Chondrocyte (in vitro differentiated cells): ENCODE measurements around the gene UBA52. TPM values are rescaled to one million over a fixed set of nuclear protein-coding genes. Genes with fewer than 3 reads are reported as not detected.

Source experiments
- DNase-seq: peaks from one replicate; pipeline ENCODE4 v3.0.0; 2021; ENCODE audit warnings: mixed read lengths, low spot score
- H3K27ac Mint-ChIP-seq: one replicate; pipeline ENCODE4 v1.8.0; 2021; ENCODE audit warnings: mild to moderate bottlenecking, moderate library complexity, mixed read lengths; ENCODE audit not compliant: unreplicated experiment
- H3K27me3 Mint-ChIP-seq: 2 replicates; pipeline ENCODE4 v1.8.0; 2021; ENCODE audit warnings: low read depth, mixed read lengths
- H3K36me3 Mint-ChIP-seq: 2 replicates; pipeline ENCODE4 v1.8.0; 2021; ENCODE audit warnings: low read depth, mixed read lengths
- H3K4me1 Mint-ChIP-seq: 2 replicates; pipeline ENCODE4 v1.8.0; 2021; ENCODE audit warnings: low read depth, mild to moderate bottlenecking, mixed read lengths
- H3K4me3 Mint-ChIP-seq: one replicate; pipeline ENCODE4 v1.8.0; 2021; ENCODE audit warnings: mild to moderate bottlenecking, moderate library complexity, mixed read lengths; ENCODE audit not compliant: unreplicated experiment
- H3K9me3 Mint-ChIP-seq: 2 replicates; pipeline ENCODE4 v1.8.0; 2021; ENCODE audit warnings: low read depth, mixed read lengths
- CTCF ChIP-seq: fragments of 200-600 bp; sonication (generic); IDR thresholded peaks from 2 replicates; pipeline ENCODE4 v1.5.0; 2021; ENCODE audit warnings: antibody characterized with exemption, mild to moderate bottlenecking, moderate library complexity
- total RNA-seq: library from RNA; stranded (reverse); gene quantifications from 3 replicates; pipeline ENCODE4 v1.2.1, GENCODE V29; 2021

The UBA52 gene
- total RNA-seq, 1 donor from 2014 or later = 749 TPM

- TF ChIP-seq CTCF = no peak
- no peak overlapping the region for H3K4me3 Mint-ChIP-seq
- H3K36me3 Mint-ChIP-seq = peaks cover 21% of the 10 kb centered on the region
- peaks cover 6% of the 10 kb centered on the region for H3K4me1 Mint-ChIP-seq
- no peaks in the 10 kb centered on the region for H3K27me3 Mint-ChIP-seq
- no peaks in the 10 kb centered on the region for H3K9me3 Mint-ChIP-seq
- DNase-seq = no peak
- H3K27ac Mint-ChIP-seq = no peak overlapping the region
These were observed 4.7 kb upstream of the UBA52 start for GRCh38 chr19:18566953-18567352.

- no peak overlapping the region for H3K4me3 Mint-ChIP-seq
- H3K27me3 Mint-ChIP-seq = no peaks in the 10 kb centered on the region
- no peak for DNase-seq
- H3K27ac Mint-ChIP-seq = no peak overlapping the region
- H3K9me3 Mint-ChIP-seq = no peaks in the 10 kb centered on the region
- peaks cover 21% of the 10 kb centered on the region for H3K36me3 Mint-ChIP-seq
- H3K4me1 Mint-ChIP-seq = peaks cover 21% of the 10 kb centered on the region
- no peak for TF ChIP-seq CTCF
These were observed 3.3 kb upstream of the UBA52 start for GRCh38 chr19:18568367-18568766.

- no peak for TF ChIP-seq CTCF
- H3K4me1 Mint-ChIP-seq = peaks cover 24% of the 10 kb centered on the region
- H3K27ac Mint-ChIP-seq = no peak overlapping the region
- H3K36me3 Mint-ChIP-seq = peaks cover 25% of the 10 kb centered on the region
- no peaks in the 10 kb centered on the region for H3K27me3 Mint-ChIP-seq
- H3K9me3 Mint-ChIP-seq = no peaks in the 10 kb centered on the region
- no peak overlapping the region for H3K4me3 Mint-ChIP-seq
- no peak for DNase-seq
These were observed 3.1 kb downstream of the UBA52 start for GRCh38 chr19:18574691-18575291.

- Mint-ChIP-seq H3K4me1 (peaks cover 21% of the 10 kb centered on the region), H3K27ac (no peak overlapping the region), H3K27me3 (no peaks in the 10 kb centered on the region), H3K4me3 (no peak overlapping the region), H3K9me3 (no peaks in the 10 kb centered on the region), H3K36me3 (peaks cover 25% of the 10 kb centered on the region)
- no peak for TF ChIP-seq CTCF
- DNase-seq = no peak
These were observed 4.7 kb downstream of the UBA52 start for GRCh38 chr19:18576383-18576782.

GRCh38 chr19:18577365-18577914 lies 5.8 kb downstream of the UBA52 start:
- no peak for TF ChIP-seq CTCF
- Mint-ChIP-seq H3K36me3 (peaks cover 25% of the 10 kb centered on the region), H3K27me3 (no peaks in the 10 kb centered on the region), H3K4me3 (no peak overlapping the region), H3K9me3 (no peaks in the 10 kb centered on the region), H3K4me1 (peaks cover 13% of the 10 kb centered on the region), H3K27ac (no peak overlapping the region)
- DNase-seq = no peak
